ENCODE results near the gene ARID5A. TPM values are rescaled to one million over a fixed set of nuclear protein-coding genes. Genes with fewer than 3 reads are reported as not detected.

ARID5A gene
- total RNA-seq, 4 donors from 2014 or later, result 2.8 to 25.9 (median 5.7) TPM

- DNase-seq, result no peak
- no peak for TF ChIP-seq POLR2A (IDR thresholded peaks at IDR 0.05)
- TF ChIP-seq CTCF (IDR thresholded peaks at IDR 0.05), result no peak
- no peaks in the 10 kb centered on the region for H3K27me3 ChIP-seq
- H3K27ac ChIP-seq, result peak overlapping the region in 1 of 4 donors; percentile 5
- H3K4me3 ChIP-seq, result no peak overlapping the region
- H3K4me1 ChIP-seq, result peaks cover 0 to 16% (median 0%) of the 10 kb centered on the region in 3 donors
- intact Hi-C loops (cut with DNase I), result no loop called here
- 90% methylated on average over 4 of the region's 5 CpGs; no CpG with 5 or more reads in 1 of the 2 donors for WGBS, 2 donors
- no peaks in the 10 kb centered on the region for H3K9me3 ChIP-seq
- peaks cover 9 to 88% (median 25%) of the 10 kb centered on the region in 3 donors for H3K36me3 ChIP-seq
Measured at GRCh38 chr2:96594691-96595152, 58.2 kb downstream of the ARID5A start.

GRCh38 chr2:96596596-96596995, 60.0 kb downstream of the ARID5A start:
- H3K9me3 ChIP-seq, result no peaks in the 10 kb centered on the region
- intact Hi-C loops (cut with DNase I), result no loop called here
- H3K27me3 ChIP-seq, result no peaks in the 10 kb centered on the region
- H3K4me1 ChIP-seq, result peaks cover 0 to 16% (median 0%) of the 10 kb centered on the region in 3 donors
- TF ChIP-seq CTCF (IDR thresholded peaks at IDR 0.05), result no peak
- TF ChIP-seq POLR2A (IDR thresholded peaks at IDR 0.05), result no peak
- peaks cover 13 to 99% (median 34%) of the 10 kb centered on the region in 3 donors for H3K36me3 ChIP-seq
- H3K27ac ChIP-seq, result no peak overlapping the region
- DNase-seq, result no peak
- no peak overlapping the region for H3K4me3 ChIP-seq

- no peak for DNase-seq
- peaks cover 0 to 13% (median 0%) of the 10 kb centered on the region in 3 donors for H3K4me1 ChIP-seq
- WGBS, 2 donors, result 71 to 74% methylated on average over 2 of the region's 2 CpGs
- no peak overlapping the region for H3K4me3 ChIP-seq
- peaks cover 22 to 99% (median 54%) of the 10 kb centered on the region in 3 donors for H3K36me3 ChIP-seq
- no peaks in the 10 kb centered on the region for H3K27me3 ChIP-seq
- H3K9me3 ChIP-seq, result no peaks in the 10 kb centered on the region
- no peak for TF ChIP-seq CTCF (IDR thresholded peaks at IDR 0.05)
- TF ChIP-seq POLR2A (IDR thresholded peaks at IDR 0.05), result no peak
- H3K27ac ChIP-seq, result no peak overlapping the region
- intact Hi-C loops (cut with DNase I), result no loop called here
Measured at GRCh38 chr2:96599941-96600340, 63.4 kb downstream of the ARID5A start.

- no peak overlapping the region for H3K4me3 ChIP-seq
- no peaks in the 10 kb centered on the region for H3K27me3 ChIP-seq
- H3K36me3 ChIP-seq, result peaks cover 30 to 99% (median 59%) of the 10 kb centered on the region in 3 donors
- no peak for DNase-seq
- intact Hi-C loops (cut with DNase I), result no loop called here
- peaks cover 0 to 13% (median 0%) of the 10 kb centered on the region in 3 donors for H3K4me1 ChIP-seq
- no peak overlapping the region for H3K27ac ChIP-seq
- no peak for TF ChIP-seq POLR2A (IDR thresholded peaks at IDR 0.05)
- TF ChIP-seq CTCF (IDR thresholded peaks at IDR 0.05), result no peak
- no peaks in the 10 kb centered on the region for H3K9me3 ChIP-seq
- WGBS, 2 donors, result 82 to 91% methylated on average over 4 to 7 of the region's 8 CpGs
Measured at GRCh38 chr2:96601382-96602292, 65.1 kb downstream of the ARID5A start.

Other genes starting within 250 kb of the ARID5A start
- gene SNRNP200, start 231.2 kb upstream of the ARID5A start, total RNA-seq, result 10 to 100 TPM; 55.3 to 90.0 (median 68.6) TPM
- gene ITPRIPL1, start 211.4 kb upstream of the ARID5A start, total RNA-seq, result 1 to 10 TPM; 1.8 to 4.1 (median 2.5) TPM
- 10 to 100 TPM in 2 of 4 donors, 1 to 10 TPM in 2; 4.2 to 21.5 (median 11.4) TPM for gene NCAPH, start 201.0 kb upstream of the ARID5A start, total RNA-seq
- not detected for gene NEURL3, start 31.4 kb upstream of the ARID5A start, total RNA-seq
- 10 to 100 TPM; 16.0 to 45.2 (median 18.1) TPM for gene KANSL3, start 101.6 kb downstream of the ARID5A start, total RNA-seq
- under 1 TPM in 2 of 4 donors, not detected in 2; 0.13 to 0.19 TPM for gene FER1L5, start 106.0 kb downstream of the ARID5A start, total RNA-seq
- 10 to 100 TPM in 2 of 4 donors, 1 to 10 TPM in 2; 7.4 to 12.6 (median 10.5) TPM for gene LMAN2L, start 203.3 kb downstream of the ARID5A start, total RNA-seq
- gene CNNM4, start 224.2 kb downstream of the ARID5A start, total RNA-seq, result 1 to 10 TPM; 3.4 to 8.5 (median 6.7) TPM